SK-N-SH (cell line): ENCODE measurements around the gene LOXHD1. TPM values are rescaled to one million over a fixed set of nuclear protein-coding genes. Genes with fewer than 3 reads are reported as not detected.

ENCODE experiments used
- CTCF ChIA-PET: fragments of 300-600, 350-600 bp; formaldehyde crosslinking; extraction: SDS; loops from one replicate; lab custom pipeline; 2021; lab: Yijun Ruan, JAX
- POLR2A ChIA-PET: fragments of 350-600 bp; sonication (Branson Sonifier 250); formaldehyde crosslinking; extraction: SDS; loops from one replicate; lab custom pipeline; 2020; ENCODE audit warnings: antibody characterized with exemption, inconsistent platforms; lab: Yijun Ruan, JAX
- DNase-seq: peaks from one replicate; pipeline ENCODE4 v3.0.0; 2012
- H2AFZ ChIP-seq: fragments of 200-600 bp; sonication (generic); 2 replicates; pipeline ENCODE4 v1.8.1; 2016; ENCODE audit warnings: antibody characterized with exemption, mild to moderate bottlenecking, low read depth
- H3F3A ChIP-seq: fragments of 200-600 bp; sonication (generic); replicated peaks from 2 replicates; pipeline ENCODE3; 2016; ENCODE audit warnings: antibody characterized with exemption, mild to moderate bottlenecking; ENCODE audit not compliant: insufficient read depth
- H3K27ac ChIP-seq, 2 experiments: fragments of 200-500 bp in 1 of 2; fragments of 200-600 bp in 1 of 2; sonication (Bioruptor generic) in 1 of 2; sonication (generic), shearing (Covaris generic) in 1 of 2; 2 replicates each; pipeline versions ENCODE4 v1.5.1 to v1.6.1; 2014 to 2016; ENCODE audit warnings: low read depth in 2 of 2, inconsistent platforms in 1 of 2, low read length in 1 of 2, mild to moderate bottlenecking in 1 of 2, mixed read lengths in 1 of 2
- H3K27me3 ChIP-seq: fragments of 200-600 bp; sonication (generic), shearing (Covaris generic); 2 replicates; pipeline ENCODE4 v1.6.1; 2016; ENCODE audit warnings: mixed run types; ENCODE audit not compliant: insufficient read depth
- H3K36me3 ChIP-seq, 2 experiments: fragments of 200-500 bp in 1 of 2; fragments of 200-600 bp in 1 of 2; sonication (Bioruptor generic) in 1 of 2; sonication (generic) in 1 of 2; replicated peaks in 1 of 2; 2 replicates each; pipeline versions ENCODE3 to v1.5.1; 2014 to 2016; ENCODE audit warnings: low read length in 1 of 2, mild to moderate bottlenecking in 1 of 2; ENCODE audit not compliant: insufficient read depth in 2 of 2, control insufficient read depth in 1 of 2
- H3K4me1 ChIP-seq, 2 experiments: fragments of 200-500 bp in 1 of 2; fragments of 200-600 bp in 1 of 2; sonication (Bioruptor generic) in 1 of 2; sonication (generic), shearing (Covaris generic) in 1 of 2; 2 replicates each; pipeline versions ENCODE4 v1.5.1 to v1.6.1; 2014 to 2016; ENCODE audit warnings: low read depth in 1 of 2, low read length in 1 of 2, mixed run types in 1 of 2; ENCODE audit not compliant: insufficient read depth in 2 of 2, control insufficient read depth in 1 of 2
- H3K4me2 ChIP-seq: fragments of 200-600 bp; sonication (generic), shearing (Covaris generic); 2 replicates; pipeline ENCODE4 v1.6.1; 2017; ENCODE audit warnings: mixed run types
- H3K4me3 ChIP-seq, 2 experiments: fragments of 200-500 bp in 1 of 2; fragments of 200-600 bp in 1 of 2; sonication (Bioruptor generic) in 1 of 2; sonication (generic), shearing (Covaris generic) in 1 of 2; 2 replicates each; pipeline versions ENCODE4 v1.5.1 to v1.8.1; 2014 to 2016; ENCODE audit warnings: low read depth in 2 of 2, inconsistent platforms in 1 of 2, low read length in 1 of 2, mild to moderate bottlenecking in 1 of 2, mixed read lengths in 1 of 2, moderate library complexity in 1 of 2
- H3K79me2 ChIP-seq: fragments of 200-600 bp; sonication (generic); 2 replicates; pipeline ENCODE4 v1.8.1; 2017; ENCODE audit warnings: mild to moderate bottlenecking; ENCODE audit not compliant: insufficient read depth
- H3K9ac ChIP-seq: fragments of 200-600 bp; sonication (generic); 2 replicates; pipeline ENCODE4 v1.6.1; 2017; ENCODE audit warnings: mixed run types
- H3K9me2 ChIP-seq: fragments of 200-600 bp; sonication (generic); 2 replicates; pipeline ENCODE4 v1.6.1; 2017; ENCODE audit warnings: mixed run types
- H3K9me3 ChIP-seq: fragments of 200-600 bp; sonication (generic); 2 replicates; pipeline ENCODE4 v1.6.1; 2017; ENCODE audit warnings: mixed run types, mild to moderate bottlenecking, moderate library complexity
- H4K20me1 ChIP-seq: fragments of 200-600 bp; sonication (generic); 2 replicates; pipeline ENCODE4 v1.6.1; 2017; ENCODE audit warnings: mild to moderate bottlenecking, mixed run types; ENCODE audit not compliant: insufficient read depth
- CTCF ChIP-seq: fragments of 200-600 bp; sonication (generic); IDR thresholded peaks from 2 replicates; pipeline ENCODE4 v1.6.1; 2017; ENCODE audit warnings: antibody characterized with exemption, mild to moderate bottlenecking, moderate library complexity
- ELF1 ChIP-seq: IDR thresholded peaks from 2 replicates; pipeline ENCODE4 v1.4.0; 2012
- GABPA ChIP-seq: IDR thresholded peaks from 2 replicates; pipeline ENCODE4 v1.4.0; 2012; ENCODE audit warnings: low read depth, mild to moderate bottlenecking
- MAX ChIP-seq: IDR thresholded peaks from 2 replicates; pipeline ENCODE4 v1.4.0; 2012; ENCODE audit warnings: low read depth
- MEF2A ChIP-seq: IDR thresholded peaks from 2 replicates; pipeline ENCODE4 v1.4.0; 2012; ENCODE audit warnings: low read depth, borderline replicate concordance
- NFIC ChIP-seq: IDR thresholded peaks from 2 replicates; pipeline ENCODE4 v1.4.0; 2012; ENCODE audit warnings: borderline replicate concordance
- NRF1 ChIP-seq: IDR thresholded peaks from 2 replicates; pipeline ENCODE4 v1.6.1; 2012; ENCODE audit warnings: low read depth, mild to moderate bottlenecking, low read length
- PBX3 ChIP-seq: IDR thresholded peaks from 2 replicates; pipeline ENCODE4; 2012
- POLR2AphosphoS5 ChIP-seq: IDR thresholded peaks from 2 replicates; pipeline ENCODE4 v1.6.1; 2012; ENCODE audit warnings: low read depth, low read length
- RFX5 ChIP-seq: IDR thresholded peaks from 2 replicates; pipeline ENCODE4 v1.6.1; 2012; ENCODE audit warnings: mild to moderate bottlenecking, improper control_type of control experiment, low read length
- SIN3A ChIP-seq: IDR thresholded peaks from 2 replicates; pipeline ENCODE4 v1.6.1; 2012; ENCODE audit warnings: low read depth, mild to moderate bottlenecking, low read length, moderate library complexity, borderline replicate concordance
- TAF1 ChIP-seq: IDR thresholded peaks from 2 replicates; pipeline ENCODE4 v1.6.1; 2012; ENCODE audit warnings: low read depth, mild to moderate bottlenecking, low read length, moderate library complexity, borderline replicate concordance
- TCF12 ChIP-seq: IDR thresholded peaks from 2 replicates; pipeline ENCODE4 v1.4.0; 2012
- TEAD4 ChIP-seq: IDR thresholded peaks from 2 replicates; pipeline ENCODE4 v1.4.0; 2012; ENCODE audit warnings: mild to moderate bottlenecking, borderline replicate concordance; ENCODE audit not compliant: insufficient read depth
- USF1 ChIP-seq: IDR thresholded peaks from 2 replicates; pipeline ENCODE4 v1.4.0; 2012; ENCODE audit warnings: low read depth, borderline replicate concordance
- ZBTB33 ChIP-seq: IDR thresholded peaks from 2 replicates; pipeline ENCODE4 v1.4.0; 2012; ENCODE audit warnings: low read depth, borderline replicate concordance
- WGBS: methylation state at CpG from one replicate; pipeline ENCODE4 v1.1.6; 2017; ENCODE audit warnings: low lambda C conversion rate; 5-methylcytosine and 5-hydroxymethylcytosine counted together
- polyA plus RNA-seq, 3 experiments: library from polyadenylated mRNA; depleted of rRNA; stranded (reverse); fragments of >200 nt; gene quantifications; 2 replicates each; pipeline ENCODE4 v1.2.3, GENCODE V29; 2012

Gene LOXHD1
- polyA plus RNA-seq, 1 of the 3 experiments (the other 2 are of a cell fraction) = not detected

GRCh38 chr18:46434629-46435028, 222.4 kb downstream of the LOXHD1 start:
- Histone ChIP-seq H2AFZ (no peak overlapping the region), H3K27me3 (no peaks in the 10 kb centered on the region), H3K9ac (no peak overlapping the region), H3K4me1 (peaks cover 0 to 47% of the 10 kb centered on the region in 2 experiments; a peak in 2 of 4 replicates), H3K9me2 (no peaks in the 10 kb centered on the region), H3F3A (no peaks in the 10 kb centered on the region), H4K20me1 (no peaks in the 10 kb centered on the region), H3K9me3 (no peaks in the 10 kb centered on the region), H3K79me2 (no peaks in the 10 kb centered on the region), H3K36me3 (no peaks in the 10 kb centered on the region), H3K27ac (no peak overlapping the region; a peak in 1 of 4 replicates), H3K4me2 (no peak overlapping the region), H3K4me3 (no peak overlapping the region)
- no peak for TF ChIP-seq NFIC
- no peak for TF ChIP-seq MAX
- TF ChIP-seq PBX3 = no peak
- TF ChIP-seq GABPA = no peak
- no peak for TF ChIP-seq ELF1
- no peak for TF ChIP-seq MEF2A
- no peak for TF ChIP-seq NRF1
- TF ChIP-seq SIN3A = no peak
- no peak for TF ChIP-seq TEAD4
- TF ChIP-seq TAF1 = no peak
- no peak for TF ChIP-seq TCF12
- TF ChIP-seq CTCF = no peak
- TF ChIP-seq USF1 = no peak
- no peak for TF ChIP-seq RFX5
- TF ChIP-seq ZBTB33 = no peak
- no peak for TF ChIP-seq POLR2AphosphoS5
- ChIA-PET CTCF (interaction anchor here (3.2 kb wide), 1 partner anchor 153 kb away, joined by 11 read pairs; no protein-coding TSS in a partner anchor), POLR2A (no interaction called here)
- DNase-seq = no peak
- 66% methylated on average over 3 of the region's 3 CpGs for WGBS
